C4-2B (cell line): ENCODE measurements around the gene MYO7A.

ENCODE experiments used
- H3K27ac ChIP-seq: fragments of 450-650 bp; 2 replicates; pipeline ENCODE4 v1.5.1; 2017
- CTCF ChIP-seq: fragments of 450-650 bp; conservative IDR thresholded peaks from 2 replicates; pipeline ENCODE4 v1.5.1; 2017; ENCODE audit warnings: mild to moderate bottlenecking
- ZFX ChIP-seq: fragments of 450-650 bp; IDR thresholded peaks from 2 replicates; pipeline ENCODE4 v1.6.1; 2017

MYO7A gene

DNA sequence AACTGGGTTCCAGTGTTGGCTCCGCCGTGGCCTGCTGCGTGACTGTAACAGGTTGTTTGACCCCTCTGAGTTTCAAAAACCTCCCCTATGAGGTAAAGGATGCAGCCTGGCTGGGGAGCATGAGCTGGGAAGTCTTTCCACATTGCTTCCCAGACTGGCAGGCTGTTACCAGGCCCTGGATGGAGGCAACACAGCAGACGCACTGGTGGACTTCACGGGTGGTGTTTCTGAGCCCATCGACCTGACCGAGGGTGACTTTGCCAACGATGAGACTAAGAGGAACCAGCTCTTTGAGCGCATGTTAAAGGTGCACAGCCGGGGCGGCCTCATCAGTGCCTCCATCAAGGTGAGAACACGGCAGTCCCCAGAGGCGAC lies 14.0 kb upstream of the MYO7A start:
- TF ChIP-seq ZFX: no peak
- TF ChIP-seq CTCF: no peak
- no peak overlapping the region for H3K27ac ChIP-seq

- TF ChIP-seq CTCF (no peak; the same call in 1 of the 2 replicates), ZFX (no peak)
Measured at GRCh38 chr11:77115181-77115611, 12.8 kb upstream of the MYO7A start.

DNA sequence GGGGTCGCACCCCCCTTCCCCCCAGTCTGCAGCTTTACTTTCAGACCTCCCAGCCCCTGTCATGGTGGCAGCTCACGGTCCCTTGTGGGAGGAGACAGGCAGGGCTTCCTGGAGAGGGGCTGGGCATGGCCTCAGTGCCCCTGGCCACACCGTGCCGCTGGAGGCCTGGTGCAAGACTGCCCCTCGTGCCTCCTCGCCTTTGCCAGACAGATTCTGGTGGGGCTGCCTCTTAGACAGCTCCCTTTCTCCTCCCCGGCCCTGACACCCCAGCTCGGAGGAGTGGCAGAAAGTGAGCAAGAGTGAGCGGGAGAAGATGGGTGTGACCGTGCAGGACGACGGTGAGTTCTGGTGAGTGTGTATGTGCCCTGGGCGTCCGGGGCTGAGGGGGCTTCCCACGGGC lies 12.1 kb upstream of the MYO7A start:
- H3K27ac ChIP-seq: no peak overlapping the region
- no peak for TF ChIP-seq CTCF
- TF ChIP-seq ZFX: no peak

More at GRCh38 chr11:77115181-77115611, 12.8 kb upstream of the MYO7A start:
- no peak overlapping the region for H3K27ac ChIP-seq

DNA sequence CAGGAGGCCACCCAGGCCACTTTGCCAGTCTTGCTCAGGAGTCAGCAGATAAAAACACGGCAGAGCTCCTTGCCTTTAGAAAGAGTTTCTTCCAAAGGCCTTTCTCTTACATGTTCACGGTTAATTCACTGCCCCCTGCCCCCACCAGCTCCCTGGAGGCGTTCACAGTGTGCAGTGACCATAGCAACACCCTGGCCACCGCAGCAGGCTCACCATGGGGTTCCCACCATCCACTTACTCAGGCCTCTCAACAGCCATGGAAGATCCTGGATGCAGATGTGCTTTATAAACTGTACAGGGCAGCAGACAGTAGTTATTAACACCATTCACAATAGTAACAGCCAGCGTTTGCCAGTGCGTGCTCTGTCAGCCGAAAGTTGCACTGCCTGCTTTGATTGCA lies 10.6 kb upstream of the MYO7A start:
- H3K27ac ChIP-seq: no peak overlapping the region
- no peak for TF ChIP-seq ZFX
- no peak for TF ChIP-seq CTCF

GRCh38 chr11:77118086-77118485 lies 10.0 kb upstream of the MYO7A start:
- TF ChIP-seq ZFX: no peak
- TF ChIP-seq CTCF: no peak
- no peak overlapping the region for H3K27ac ChIP-seq

DNA sequence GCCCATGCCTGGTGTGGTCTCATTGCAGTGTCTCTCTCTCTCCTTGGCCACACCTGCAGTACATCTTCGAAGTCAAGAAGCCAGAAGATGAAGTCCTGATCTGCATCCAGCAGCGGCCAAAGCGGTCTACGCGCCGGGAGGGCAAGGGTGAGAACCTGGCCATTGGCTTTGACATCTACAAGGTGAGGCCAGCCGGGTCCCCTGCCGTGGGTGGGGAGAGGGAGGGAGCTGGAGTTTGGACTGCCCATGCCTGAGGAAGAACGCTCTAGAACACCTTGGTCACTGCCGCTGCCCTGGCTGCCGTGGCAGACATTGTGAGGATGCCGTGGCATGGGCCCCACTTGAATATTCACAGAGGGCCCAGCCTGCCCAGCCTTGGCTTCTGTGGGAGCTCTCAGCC lies 9.1 kb upstream of the MYO7A start:
- TF ChIP-seq ZFX (no peak), CTCF (no peak)

GRCh38 chr11:77119531-77119936 lies 8.5 kb upstream of the MYO7A start:
- no peak overlapping the region for H3K27ac ChIP-seq
- TF ChIP-seq ZFX (no peak), CTCF (no peak)

More for the DNA sequence above, 9.1 kb upstream of the MYO7A start:
- H3K27ac ChIP-seq: no peak overlapping the region
